ENCODE data around the gene INPP5A.

INPP5A gene

GRCh38 chr10:132722394-132723329, 185.1 kb downstream of the INPP5A start:
- no peak overlapping the region for H3K4me3 ChIP-seq (replicated peaks; ENCODE audit: low read depth, low read length)
- TF ChIP-seq CTCF (IDR thresholded peaks at IDR 0.05; ENCODE audit: low read length, missing control alignments) = no peak
- DNase-seq (ENCODE audit: low read depth) = no peak

GRCh38 chr10:132723330-132723970, 185.9 kb downstream of the INPP5A start:
- no peak for DNase-seq (ENCODE audit: low read depth)
- no peak overlapping the region for H3K4me3 ChIP-seq (replicated peaks; ENCODE audit: low read depth, low read length)
- TF ChIP-seq CTCF (IDR thresholded peaks at IDR 0.05; ENCODE audit: low read length, missing control alignments) = no peak

GRCh38 chr10:132724446-132724845, 186.9 kb downstream of the INPP5A start:
- no peak for DNase-seq (ENCODE audit: low read depth)
- no peak for TF ChIP-seq CTCF (IDR thresholded peaks at IDR 0.05; ENCODE audit: low read length, missing control alignments)
- H3K4me3 ChIP-seq (replicated peaks; ENCODE audit: low read depth, low read length) = no peak overlapping the region

GRCh38 chr10:132725202-132725601, 187.6 kb downstream of the INPP5A start:
- no peak overlapping the region for H3K4me3 ChIP-seq (replicated peaks; ENCODE audit: low read depth, low read length)
- no peak for TF ChIP-seq CTCF (IDR thresholded peaks at IDR 0.05; ENCODE audit: low read length, missing control alignments)
- no peak for DNase-seq (ENCODE audit: low read depth)

GRCh38 chr10:132726194-132726593, 188.6 kb downstream of the INPP5A start:
- DNase-seq (ENCODE audit: low read depth) = no peak
- no peak for TF ChIP-seq CTCF (IDR thresholded peaks at IDR 0.05; ENCODE audit: low read length, missing control alignments)
- no peak overlapping the region for H3K4me3 ChIP-seq (replicated peaks; ENCODE audit: low read depth, low read length)

- DNase-seq (ENCODE audit: low read depth) = no peak
- no peak for TF ChIP-seq CTCF (IDR thresholded peaks at IDR 0.05; ENCODE audit: low read length, missing control alignments)
- no peak overlapping the region for H3K4me3 ChIP-seq (replicated peaks; ENCODE audit: low read depth, low read length)
Observed at GRCh38 chr10:132726951-132727350, 189.4 kb downstream of the INPP5A start.
